Activated CD8-positive, alpha-beta memory T cell treated with anti-CD3 and anti-CD28 coated beads, Interleukin-2, amount 50 U/mL, for 48 hours (primary cell): Measurements from ENCODE around the gene LTC4S.

Source experiments
- DNase-seq: peaks from one replicate; pipeline ENCODE4 v3.0.0-alpha.2; 2020

LTC4S gene

GRCh38 chr5:179814090-179814489 lies 20.3 kb downstream of the LTC4S start:
- no peak for DNase-seq

GRCh38 chr5:179815491-179816249 lies 21.9 kb downstream of the LTC4S start:
- DNase-seq = no peak

GRCh38 chr5:179816401-179816795 lies 22.6 kb downstream of the LTC4S start:
- no peak for DNase-seq

DNA sequence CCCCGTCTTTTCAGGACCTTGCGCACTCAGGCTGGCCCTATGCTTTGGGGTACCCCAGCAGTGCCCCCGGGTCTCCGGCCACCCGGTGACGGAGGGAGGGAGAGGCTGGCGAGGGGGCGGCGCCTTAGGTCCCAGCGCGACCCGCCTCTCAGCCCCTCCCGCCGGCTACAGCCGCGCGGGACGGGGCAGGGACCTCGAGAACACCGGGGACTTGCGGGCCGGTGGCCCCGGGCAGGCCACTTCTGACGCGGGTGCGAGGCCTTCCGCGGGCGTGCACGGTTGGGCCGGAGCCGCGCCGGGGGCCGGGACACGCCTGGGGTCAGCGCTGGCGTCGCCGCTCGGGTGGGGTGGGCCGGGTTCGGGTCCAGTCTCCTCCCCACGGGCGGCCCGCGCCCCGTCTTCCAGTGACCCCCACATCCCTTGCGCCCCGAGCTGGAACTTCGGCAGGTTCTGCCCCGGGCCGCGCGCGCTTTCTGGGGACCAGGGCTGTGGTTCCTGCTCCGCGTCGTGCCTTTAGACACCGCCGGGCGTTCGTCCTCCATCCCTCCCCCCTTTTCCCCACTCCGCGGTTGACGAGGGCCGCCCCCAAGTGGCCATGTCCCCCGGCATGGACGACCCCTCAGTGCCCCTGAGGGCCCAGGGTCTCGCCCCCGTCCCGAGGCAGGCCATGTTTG lies 23.1 kb downstream of the LTC4S start:
- peak; percentile 62 for DNase-seq

DNA sequence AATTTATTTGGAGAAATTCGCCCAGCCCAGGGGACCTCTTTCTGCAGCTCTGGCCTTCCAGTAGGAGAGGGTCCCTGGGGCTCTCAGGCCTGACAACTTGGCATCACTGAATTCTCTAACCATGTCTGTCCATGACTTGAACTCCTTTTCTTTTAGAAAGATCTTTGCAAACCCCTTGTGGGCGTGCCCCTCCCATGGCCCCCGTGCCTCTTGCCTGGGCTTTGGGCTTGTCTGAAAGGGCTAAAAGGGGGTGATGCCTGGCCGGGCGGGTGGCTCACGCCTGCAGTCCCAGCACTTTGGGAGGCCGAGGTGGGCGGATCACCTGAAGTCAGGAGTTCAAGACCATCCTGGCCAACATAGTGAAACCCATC lies 23.7 kb downstream of the LTC4S start:
- DNase-seq = peak; percentile 65

DNA sequence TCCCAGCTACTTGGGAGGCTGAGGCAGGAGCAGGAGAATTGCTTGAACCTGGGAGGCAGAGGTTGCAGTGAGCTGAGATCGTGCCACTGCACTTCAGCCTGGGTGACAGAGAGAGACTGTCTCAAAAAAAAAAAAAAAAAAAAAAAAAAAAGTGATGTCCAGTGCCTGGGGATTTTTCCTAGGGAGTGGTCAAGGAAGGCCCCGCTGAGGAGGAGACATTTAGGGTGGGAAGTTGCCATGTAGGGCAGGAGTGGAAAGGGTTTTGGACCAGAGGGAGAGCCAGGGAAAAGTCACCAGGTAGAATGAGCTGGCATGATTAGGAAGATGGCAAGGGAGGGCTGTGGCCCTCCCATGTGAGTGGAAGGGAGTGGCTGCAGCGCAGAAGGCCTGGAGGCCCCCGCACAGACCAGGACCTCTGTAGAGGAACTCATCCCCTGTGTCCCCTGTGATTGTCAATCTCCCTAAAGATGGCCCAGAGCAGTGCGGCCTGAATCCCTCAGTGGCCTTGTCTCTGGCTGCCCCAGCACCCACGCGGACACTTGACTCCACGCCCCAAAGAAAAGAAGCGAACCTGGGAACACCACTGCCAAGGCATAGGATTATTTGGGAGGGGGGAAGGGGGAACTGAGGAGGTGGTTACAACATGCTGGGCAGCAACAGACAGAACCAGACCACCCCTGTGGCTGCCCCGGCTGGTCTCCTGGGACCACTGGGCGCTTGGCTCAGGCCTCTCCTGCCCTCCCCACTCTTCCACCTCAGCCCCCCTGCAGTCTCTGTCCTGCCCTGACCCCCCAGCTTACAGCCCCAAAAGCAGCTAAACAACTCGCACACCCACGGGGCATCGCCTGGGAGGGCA lies 24.3 kb downstream of the LTC4S start:
- peak; percentile 56 for DNase-seq

DNA sequence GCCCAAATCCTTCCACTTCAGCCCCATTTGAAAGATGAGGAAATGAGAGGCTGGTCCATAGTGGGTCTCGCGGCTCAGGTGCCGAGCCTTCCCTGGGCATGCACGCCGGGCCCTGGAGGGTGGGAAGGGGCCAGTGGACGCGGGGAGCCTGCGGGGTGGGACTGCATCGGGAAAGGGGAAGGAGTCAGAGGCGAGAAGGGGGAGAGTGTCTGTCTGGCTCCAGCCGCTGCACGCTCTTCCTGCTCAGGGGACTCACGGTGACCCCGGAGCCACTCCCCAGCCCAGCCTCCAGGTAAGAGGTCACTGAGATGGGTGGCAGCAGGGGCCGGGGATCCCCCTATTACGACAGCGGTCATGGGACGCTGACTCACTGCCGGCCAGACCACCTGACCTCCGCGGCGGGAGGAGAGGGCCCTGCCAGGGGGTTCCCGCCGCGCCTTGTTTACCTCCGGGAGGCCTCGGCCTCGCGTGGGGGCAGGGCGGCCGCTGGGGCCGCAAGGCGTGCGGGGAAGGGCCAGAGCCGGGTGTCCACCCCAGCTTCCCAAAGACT lies 25.0 kb downstream of the LTC4S start:
- DNase-seq = peak; percentile 89

DNA sequence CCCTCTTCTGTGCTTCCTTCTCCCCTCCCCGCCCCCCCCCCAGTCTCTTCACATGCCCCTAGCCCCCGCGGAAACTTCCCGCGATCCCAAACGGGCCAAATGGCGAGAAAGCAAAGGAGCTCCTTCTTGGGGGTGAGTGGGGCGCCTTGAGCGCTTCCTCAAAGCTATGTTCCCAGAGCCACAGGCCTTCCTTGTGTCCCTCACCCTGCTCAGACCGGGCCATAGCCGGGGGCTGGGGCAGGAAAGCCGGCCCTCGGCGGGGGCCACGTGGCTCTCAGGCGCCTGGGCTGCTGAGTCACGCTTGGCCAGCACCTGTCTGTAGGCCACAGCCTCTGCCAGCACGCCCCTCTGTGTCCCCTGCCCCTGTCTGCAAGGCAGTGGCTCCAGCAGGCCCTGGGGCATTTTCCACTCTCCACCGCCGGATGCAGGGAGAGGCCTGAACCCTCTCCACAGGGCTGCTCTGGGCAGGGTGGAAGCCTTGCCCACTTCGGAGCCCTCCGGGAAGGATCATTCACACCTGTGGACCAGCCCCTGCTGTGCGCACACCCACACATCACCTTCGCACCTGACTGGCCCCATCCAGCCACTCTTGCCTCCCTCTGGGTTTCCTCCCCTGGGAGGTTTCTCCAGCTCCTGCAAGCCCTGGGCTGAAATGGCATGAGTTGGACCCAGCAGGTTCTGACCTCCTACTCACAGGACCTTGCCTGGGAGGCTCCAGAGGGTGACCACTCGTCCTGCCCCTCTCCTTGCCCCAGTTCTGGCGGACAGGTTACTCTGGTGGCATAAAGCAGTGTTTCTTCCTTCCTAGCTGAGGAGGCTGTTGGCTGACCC lies 25.7 kb downstream of the LTC4S start:
- DNase-seq = peak; percentile 78

DNA sequence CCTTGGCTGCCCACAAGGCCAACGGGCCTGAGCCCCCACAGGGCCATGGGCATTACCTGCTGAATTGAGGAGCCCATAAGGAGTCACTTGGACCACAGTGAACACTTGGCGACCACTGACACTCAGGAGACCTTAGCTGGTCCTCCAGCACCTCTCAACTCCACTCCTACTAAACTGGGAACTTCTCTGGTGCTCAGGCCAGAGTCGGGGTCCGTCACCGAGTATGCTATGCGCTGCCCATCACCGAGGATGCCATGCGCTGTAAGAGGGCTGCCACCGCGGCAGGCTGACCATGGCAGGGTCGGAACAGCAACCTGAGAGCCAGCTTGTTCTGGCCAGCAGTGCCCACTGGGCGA lies 26.3 kb downstream of the LTC4S start:
- DNase-seq = no peak

DNA sequence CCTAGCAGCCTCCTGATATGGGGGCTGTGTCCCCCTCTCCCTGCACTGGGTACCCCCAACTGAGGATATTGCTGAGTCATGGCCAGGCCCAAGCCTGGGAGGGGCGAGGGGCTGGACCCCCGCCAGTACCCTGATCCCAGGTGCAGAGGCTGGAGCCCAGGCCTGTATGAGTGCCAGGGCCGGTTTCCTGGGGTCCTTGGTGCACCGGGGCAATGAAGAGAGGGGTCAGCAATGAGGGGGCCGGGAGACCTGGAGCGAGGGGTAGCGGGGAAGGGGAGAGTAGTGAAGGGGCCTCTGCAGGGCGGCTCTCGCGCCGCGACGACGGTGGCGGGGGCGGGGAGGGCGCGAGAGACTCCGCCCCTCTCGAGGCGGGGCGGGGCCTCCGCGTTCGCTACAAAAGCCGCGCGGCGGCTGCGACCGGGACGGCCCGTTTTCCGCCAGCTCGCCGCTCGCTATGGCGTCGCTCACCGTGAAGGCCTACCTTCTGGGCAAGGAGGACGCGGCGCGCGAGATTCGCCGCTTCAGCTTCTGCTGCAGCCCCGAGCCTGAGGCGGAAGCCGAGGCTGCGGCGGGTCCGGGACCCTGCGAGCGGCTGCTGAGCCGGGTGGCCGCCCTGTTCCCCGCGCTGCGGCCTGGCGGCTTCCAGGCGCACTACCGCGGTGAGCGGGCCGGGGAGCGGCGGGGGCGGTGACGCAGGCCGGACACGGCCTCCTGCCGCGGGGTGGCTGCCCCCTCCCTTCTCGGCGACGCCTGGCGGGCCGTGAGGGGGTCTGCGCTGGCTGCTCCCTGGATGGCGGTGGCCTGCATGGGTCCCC lies 26.9 kb downstream of the LTC4S start, which contains the start of gene SQSTM1:
Gene SQSTM1, plus strand, starts transcription at position 423 of the 815 bp plus-strand sequence. Its CDS starts 32 bp downstream, at position 455.
- DNase-seq = peak; percentile 94

GRCh38 chr5:179821298-179822058 lies 27.7 kb downstream of the LTC4S start:
- peak; percentile 88 for DNase-seq

GRCh38 chr5:179822059-179822432 lies 28.3 kb downstream of the LTC4S start:
- no peak for DNase-seq

DNA sequence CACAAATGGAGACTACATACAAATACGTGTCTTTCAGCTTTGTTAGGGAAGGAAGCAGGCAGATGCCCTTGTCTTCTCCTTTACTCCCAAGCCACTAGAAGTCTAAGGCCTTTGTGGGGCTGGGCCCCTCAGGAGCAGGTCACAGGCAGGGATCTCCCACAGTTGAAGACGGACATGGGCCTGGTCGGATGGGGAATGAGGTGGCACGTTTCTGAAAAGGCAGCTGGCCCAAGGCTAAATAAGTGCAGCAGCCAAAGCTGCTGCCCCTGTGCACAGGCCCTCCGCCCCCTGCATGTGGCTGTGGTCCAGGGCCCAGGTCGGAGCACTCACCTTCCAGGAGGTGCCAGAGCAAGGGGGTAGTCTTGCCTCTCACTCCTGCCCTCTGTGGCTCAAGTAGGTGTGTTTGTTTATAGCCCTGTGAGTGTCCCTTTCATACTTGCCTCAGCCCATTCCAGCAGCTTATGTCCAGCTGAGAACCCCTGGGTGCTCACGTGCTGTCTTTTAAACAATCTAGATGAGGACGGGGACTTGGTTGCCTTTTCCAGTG lies 28.7 kb downstream of the LTC4S start:
- DNase-seq = no peak

GRCh38 chr5:179823937-179824744 lies 30.4 kb downstream of the LTC4S start:
- no peak for DNase-seq

GRCh38 chr5:179824745-179825112 lies 30.9 kb downstream of the LTC4S start:
- DNase-seq = no peak

DNA sequence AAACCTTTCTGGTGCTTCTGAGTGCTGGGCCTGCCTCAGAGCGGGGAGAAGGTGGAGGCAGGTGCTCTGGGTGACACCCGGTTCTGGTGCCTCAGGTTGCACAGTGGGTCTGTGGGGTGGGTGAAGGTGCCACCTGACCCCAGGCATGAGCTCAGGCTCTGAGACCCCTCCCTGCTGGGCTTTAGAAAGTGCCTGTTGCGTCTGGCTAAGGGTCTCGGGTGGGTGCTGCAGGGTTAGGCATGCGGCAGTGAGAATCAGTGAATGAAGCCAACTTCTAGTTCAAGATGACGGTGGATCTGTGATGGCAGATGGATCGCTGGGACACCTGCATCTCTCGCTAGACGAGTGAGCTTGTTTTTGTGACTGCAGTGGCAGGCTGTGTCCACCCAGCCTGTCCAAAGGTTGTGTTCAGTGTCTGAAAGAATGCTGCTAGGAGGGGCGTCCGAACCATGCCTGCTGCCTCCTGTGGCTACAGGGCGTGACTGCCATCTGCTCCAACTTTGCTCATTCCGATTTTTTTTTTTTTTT lies 31.9 kb downstream of the LTC4S start:
- no peak for DNase-seq

DNA sequence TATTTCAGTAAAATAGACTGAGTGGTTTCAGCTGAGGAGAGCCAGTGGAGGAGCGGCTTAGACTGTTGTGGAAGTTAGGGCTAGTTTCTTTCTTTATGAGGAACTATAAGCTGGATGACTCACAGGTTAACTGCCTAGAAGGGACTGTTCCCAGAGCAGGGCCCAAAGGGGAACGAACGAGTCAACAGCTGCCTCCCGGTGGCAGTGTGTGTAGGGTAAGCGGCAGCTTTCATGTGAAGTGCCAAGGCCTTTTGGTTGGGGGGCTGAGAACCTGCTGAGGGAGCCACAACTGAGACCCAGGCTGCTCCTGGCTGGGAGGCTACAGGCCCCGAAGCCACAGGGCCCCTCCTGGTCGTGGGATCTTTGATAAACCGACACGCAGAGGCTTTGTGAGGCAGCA lies 33.9 kb downstream of the LTC4S start:
- peak; percentile 78 for DNase-seq

- no peak for DNase-seq
Observed at GRCh38 chr5:179828756-179829421, 35.1 kb downstream of the LTC4S start.
